ENCODE results near the gene SYNE1. TPM values are rescaled to one million over a fixed set of nuclear protein-coding genes. Genes with fewer than 3 reads are reported as not detected.
"Not testable (repeated sequence)": the region's sequence is repeated elsewhere in the genome, so short reads cannot be mapped to it uniquely, and the experiment has no call there.

The SYNE1 gene
- polyA plus RNA-seq, 5 donors, result 62.3 to 107 (median 90.2) TPM

DNA sequence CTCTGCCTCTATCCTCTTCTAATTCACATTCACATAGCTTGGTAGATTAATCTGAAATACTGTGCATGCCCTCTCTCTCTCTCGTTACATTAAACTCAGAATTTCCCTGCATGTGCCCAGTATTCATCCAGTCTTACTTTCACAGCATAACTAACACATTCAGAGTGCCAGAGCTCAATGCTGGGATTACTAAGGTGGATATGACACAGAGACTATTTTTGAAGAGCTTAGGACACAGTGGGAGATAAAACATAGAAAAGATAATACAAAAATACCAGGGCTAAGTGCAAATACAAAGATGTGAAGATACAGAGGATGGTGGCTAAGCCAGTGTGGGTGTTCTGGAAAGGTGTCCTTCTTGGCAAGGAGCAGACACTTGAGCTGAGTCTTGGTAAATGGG, 6.3 kb downstream of the SYNE1 start:
- no peak for DNase-seq

GRCh38 chr6:152625213-152625612, 11.9 kb downstream of the SYNE1 start:
- DNase-seq, result no peak

DNA sequence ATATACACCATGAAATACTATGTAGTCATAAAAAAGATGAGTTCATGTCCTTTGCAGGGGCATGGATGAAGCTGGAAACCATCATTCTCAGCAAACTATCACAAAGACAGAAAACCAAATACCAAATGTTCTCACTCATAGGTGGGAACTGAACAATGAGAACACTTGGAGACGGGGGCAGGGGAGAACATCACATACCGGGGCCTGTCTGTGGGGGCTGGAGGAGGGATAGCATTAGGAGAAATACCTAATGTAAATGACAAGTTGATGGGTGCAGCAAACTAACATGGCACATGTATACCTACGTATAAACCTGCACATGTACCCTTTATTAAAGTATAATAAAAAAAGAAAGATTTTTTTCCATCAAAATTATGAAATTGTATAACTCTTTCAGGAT, 22.4 kb downstream of the SYNE1 start:
- not testable (repeated sequence) for DNase-seq

- DNase-seq, result no peak
Observed at GRCh38 chr6:152609125-152609670, 28.0 kb downstream of the SYNE1 start.

DNA sequence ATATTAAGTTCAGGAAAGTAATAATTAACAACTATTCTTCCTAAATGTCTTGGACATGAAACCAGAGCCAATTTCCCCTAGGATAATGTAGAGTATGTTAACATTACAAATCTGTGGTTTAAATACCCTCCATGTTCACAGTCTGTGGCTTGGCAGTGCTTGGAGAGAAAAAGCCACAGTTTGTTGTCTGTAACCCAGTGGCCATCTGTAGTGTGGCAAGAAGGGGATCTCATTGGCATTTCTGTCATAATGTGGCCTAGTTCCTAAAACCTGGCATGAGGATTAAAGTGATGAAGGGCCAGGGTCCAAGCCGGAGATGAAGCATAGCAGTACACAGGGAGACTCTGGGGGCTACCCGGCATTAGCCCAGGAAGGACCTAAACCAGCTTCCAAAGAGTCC, 31.2 kb downstream of the SYNE1 start:
- DNase-seq, result no peak

- no peak for DNase-seq
Observed at GRCh38 chr6:152605342-152605741, 31.8 kb downstream of the SYNE1 start.

GRCh38 chr6:152603911-152604310, 33.3 kb downstream of the SYNE1 start:
- DNase-seq, result no peak

- no peak for DNase-seq
Observed at GRCh38 chr6:152600022-152600421, 37.1 kb downstream of the SYNE1 start.

- no peak for DNase-seq
Observed at GRCh38 chr6:152598901-152599537, 38.1 kb downstream of the SYNE1 start.

- no peak for DNase-seq
Observed at GRCh38 chr6:152598421-152598820, 38.7 kb downstream of the SYNE1 start.

DNA sequence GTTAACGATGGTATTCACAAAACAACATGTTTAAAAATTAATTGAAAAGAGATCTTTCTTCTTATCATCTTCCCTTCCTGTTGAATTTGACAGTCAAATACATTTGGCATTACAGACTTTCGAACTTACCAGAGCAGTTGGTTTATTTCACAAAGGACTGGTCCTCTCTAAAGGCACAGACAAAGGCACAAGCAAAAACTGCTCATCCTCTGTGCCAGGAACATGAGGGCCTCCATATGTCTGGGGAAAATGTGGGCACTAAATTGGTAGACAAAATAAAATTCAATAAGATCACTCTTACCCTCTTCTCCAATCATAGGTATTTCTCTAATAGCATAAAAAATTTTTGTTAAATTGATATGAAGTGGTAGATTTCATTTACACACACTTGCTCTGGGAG, 40.4 kb downstream of the SYNE1 start:
- no peak for DNase-seq

DNA sequence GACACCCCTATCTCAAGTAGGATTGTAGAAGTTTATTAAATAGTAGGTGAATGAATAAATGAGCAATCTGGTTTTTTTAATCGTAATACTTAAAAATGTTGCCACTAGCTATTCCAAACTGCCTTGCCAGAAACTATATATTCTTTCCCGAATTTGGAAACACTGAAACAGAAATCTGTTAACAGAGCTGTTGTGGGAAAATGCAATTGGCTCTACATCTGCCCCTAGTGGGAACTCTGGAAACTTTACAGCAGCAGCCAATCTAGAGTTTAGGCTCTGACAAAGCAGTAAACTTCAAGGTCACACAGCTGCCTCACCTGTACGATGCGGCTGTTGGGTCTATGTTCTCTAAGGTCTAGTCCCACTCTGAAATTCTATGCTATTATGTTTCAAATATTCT, 41.7 kb downstream of the SYNE1 start:
- DNase-seq, result no peak

DNA sequence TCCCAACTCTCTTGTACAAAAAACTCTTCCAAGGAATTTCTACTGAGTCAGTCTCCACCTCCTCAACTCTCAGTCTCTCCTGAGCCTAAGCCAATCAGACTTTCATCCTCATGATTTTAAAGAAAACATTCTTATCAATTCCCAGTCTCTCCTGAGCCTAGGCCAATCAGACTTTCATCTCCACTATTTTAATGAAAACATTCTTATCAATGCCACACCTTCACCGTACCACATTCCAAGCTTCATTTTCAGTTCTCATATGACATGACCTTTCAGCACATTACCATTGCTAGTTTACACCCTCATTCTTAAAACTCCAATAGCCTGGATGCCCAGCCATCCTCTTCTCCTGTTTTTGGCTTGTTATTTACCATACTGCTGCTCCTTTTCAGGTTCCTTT, 42.5 kb downstream of the SYNE1 start:
- no peak for DNase-seq

GRCh38 chr6:152588456-152588855, 48.7 kb downstream of the SYNE1 start:
- no peak for DNase-seq

DNA sequence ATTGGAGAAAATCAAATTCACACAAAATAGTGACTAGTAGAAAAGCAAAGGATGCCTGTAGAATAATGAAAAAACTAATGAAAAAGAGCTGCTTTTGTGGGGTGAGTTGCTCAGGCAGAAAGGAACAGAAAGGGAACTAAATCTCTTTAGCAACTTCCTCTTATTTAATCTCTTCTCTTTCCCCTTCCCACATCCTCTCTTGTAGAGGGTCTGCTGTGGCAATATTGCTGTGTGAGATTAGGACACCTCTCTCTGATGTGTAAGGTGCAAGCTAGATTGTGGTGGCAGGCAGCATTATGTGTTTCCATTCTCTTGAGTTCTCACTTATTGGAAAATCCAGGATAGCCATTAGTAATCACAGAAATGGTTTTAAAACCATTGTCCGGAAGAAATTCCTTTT, 49.7 kb downstream of the SYNE1 start:
- DNase-seq, result no peak

DNA sequence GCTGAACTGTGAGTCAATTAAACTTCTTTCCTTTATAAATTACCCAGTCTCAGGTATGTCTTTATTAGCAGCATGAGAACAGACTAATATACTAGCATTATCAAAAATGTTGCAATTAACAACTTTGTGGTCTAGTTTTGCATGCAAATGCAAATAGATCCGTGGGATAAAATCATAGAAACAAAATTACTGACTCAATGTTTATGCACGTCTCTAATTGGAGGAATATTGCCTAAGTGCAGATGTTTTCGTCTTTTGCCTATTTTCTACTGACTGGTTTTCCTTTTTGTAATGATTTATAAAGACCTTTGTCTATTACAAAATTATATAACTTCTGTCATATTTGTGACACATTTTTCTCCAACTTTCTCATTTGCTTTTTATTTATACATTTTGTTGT, 51.9 kb downstream of the SYNE1 start:
- no peak for DNase-seq

DNA sequence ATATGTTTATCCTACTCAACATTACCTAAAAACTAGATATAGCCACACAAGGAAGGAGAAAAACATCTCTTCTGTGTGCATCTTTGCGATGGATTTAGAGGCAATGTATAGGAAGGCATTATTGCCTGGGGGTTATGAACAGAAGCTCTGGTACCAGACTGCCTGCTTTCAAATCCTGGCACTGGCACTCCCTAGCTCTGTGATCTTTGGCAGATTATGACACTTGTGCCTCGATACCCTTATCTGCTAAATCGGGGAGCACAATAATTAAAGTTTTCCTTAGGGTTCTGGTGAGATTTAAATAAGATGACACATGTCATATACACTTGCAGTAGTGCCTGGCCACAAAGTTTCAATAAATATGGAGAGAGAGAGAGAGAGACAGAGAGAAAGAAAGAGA, 53.3 kb downstream of the SYNE1 start:
- DNase-seq, result no peak

DNA sequence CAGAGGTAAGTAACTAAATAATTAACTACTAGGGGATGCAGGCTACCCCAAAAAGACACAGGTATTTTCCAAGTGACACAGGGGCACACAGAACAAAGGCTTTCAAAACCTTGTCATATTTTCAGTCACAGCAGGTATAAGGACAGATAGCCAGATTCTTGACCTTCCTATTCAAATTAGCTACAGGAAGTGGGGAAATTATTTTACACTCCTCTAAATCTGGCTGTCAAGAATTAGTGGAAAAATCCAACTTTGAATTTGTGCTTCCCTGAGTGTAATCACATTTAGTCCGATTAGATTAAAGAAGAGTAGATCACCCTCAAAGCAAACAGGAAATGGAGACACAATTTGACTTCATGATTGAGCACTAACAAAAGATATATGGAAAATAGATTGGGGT, 60.6 kb downstream of the SYNE1 start:
- no peak for DNase-seq

GRCh38 chr6:152575621-152576150, 61.5 kb downstream of the SYNE1 start:
- DNase-seq, result no peak

GRCh38 chr6:152575161-152575560, 62.0 kb downstream of the SYNE1 start:
- DNase-seq, result no peak

DNA sequence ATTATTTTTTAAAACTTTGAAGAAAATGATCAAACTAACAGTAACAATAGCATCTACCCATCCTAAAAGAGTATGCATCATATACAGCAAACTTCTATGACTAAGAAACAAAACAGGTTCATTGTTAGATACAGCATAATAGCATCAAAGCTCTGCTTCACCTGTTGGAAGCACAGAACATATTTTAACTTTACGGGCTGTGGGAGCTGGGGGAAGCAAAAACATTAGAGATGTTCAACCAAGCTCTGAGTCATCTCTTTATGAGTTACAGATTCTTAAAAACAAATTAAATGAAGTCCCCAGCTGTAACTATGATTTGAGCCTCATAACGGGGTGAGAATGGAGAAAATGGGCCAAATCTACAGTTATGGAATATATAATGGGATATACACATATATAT, 63.4 kb downstream of the SYNE1 start:
- no peak for DNase-seq

DNA sequence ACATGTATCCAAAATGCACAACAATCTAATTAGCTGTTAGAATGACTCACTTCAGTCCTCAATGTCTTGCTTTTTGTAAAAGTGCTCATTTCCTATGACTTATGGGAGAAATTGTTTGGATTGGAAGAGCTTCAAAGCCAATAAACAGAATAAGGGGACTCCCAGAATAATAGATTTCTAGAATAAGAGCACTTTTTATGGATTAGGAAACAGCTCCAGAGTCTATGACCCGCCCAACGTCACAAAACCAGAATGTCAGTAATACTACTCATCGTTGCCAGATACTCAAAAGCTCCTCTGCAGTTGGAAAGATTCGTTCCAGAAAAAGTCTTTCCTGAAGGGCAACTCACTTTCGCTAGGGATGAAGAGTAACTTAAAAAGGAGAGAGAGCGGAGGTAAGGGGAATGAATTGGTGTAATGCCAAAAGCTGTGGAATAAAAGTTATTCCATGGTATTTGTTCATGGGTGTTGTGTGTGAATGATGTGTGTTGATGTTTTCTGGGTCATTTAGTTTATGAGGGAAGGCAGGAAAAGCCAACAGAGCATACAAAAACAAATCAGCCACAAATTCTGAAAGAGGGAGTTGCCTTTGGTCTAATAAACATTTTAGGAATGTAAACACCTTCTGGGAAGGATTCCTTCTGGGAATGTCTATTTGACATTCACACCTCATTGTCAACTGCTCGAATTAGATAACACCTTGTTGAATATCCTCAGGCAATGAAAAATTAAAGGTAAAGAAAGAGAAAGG, 64.6 kb downstream of the SYNE1 start:
- DNase-seq, result no peak

DNA sequence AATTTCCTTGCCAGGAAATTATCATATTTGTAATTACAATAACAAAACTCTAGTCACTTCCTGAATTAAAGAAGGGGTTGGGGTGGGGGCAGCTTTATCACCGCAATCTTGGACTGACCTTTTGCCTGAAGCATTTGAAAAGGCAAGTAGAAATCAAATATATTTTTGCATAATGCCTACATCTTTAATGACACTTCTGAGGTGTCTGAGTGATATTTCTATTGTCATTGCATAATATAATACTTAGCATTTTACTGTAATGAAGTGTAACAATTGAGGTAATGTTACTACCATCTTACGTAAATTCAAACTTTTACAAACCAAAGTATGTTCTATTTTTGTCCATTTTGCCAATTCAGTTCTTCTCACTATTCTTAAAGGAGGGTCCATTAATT, 65.2 kb downstream of the SYNE1 start:
- DNase-seq, result no peak

Measured in right lung (tissue), 5 donors.